ENCODE measurements around the gene ARFIP2. TPM values are rescaled to one million over a fixed set of nuclear protein-coding genes. Genes with fewer than 3 reads are reported as not detected.

The ARFIP2 gene
- total RNA-seq, 1 experiment from 2014 or later: 55.1 TPM

GRCh38 chr11:6438979-6439571 lies 42.1 kb downstream of the ARFIP2 start:
- DNase-seq: peak; percentile 68
- Histone ChIP-seq H4K5ac (ENCODE audit: insufficient read length, low read depth, low read length) (no peak overlapping the region), H3K27me3 (ENCODE audit: insufficient read depth, low read length) (no peaks in the 10 kb centered on the region), H2AK5ac (ENCODE audit: insufficient read length, low read length) (no peak overlapping the region), H3K9me3 (ENCODE audit: control insufficient read depth, low read depth, low read length) (no peaks in the 10 kb centered on the region), H2BK15ac (ENCODE audit: low read depth, low read length) (no peak overlapping the region), H3K79me1 (ENCODE audit: insufficient read depth, low read depth, low read length, poor library complexity, severe bottlenecking) (no peaks in the 10 kb centered on the region), H3T11ph (ENCODE audit: low read length) (no peak overlapping the region), H2BK120ac (ENCODE audit: low read depth, low read length, poor library complexity, severe bottlenecking) (no peak overlapping the region), H3K23me2 (ENCODE audit: insufficient read length, low read depth, low read length, poor library complexity, severe bottlenecking) (no peaks in the 10 kb centered on the region), H4K91ac (ENCODE audit: insufficient read length, low read depth, low read length) (no peak overlapping the region), H2AFZ (ENCODE audit: low read length) (no peak overlapping the region), H2BK5ac (ENCODE audit: insufficient read length, low read length) (no peak overlapping the region), H3K4me2 (ENCODE audit: insufficient read depth, insufficient read length, low read length) (no peak overlapping the region), H2BK20ac (ENCODE audit: low read depth, low read length, poor library complexity, severe bottlenecking) (no peak overlapping the region), H3K18ac (ENCODE audit: insufficient read length, low read depth, low read length) (no peak overlapping the region), H4K8ac (replicated peaks; ENCODE audit: insufficient read length, low read depth, low read length) (no peak overlapping the region), H2BK12ac (ENCODE audit: insufficient read length, low read depth, low read length) (no peak overlapping the region), H3K79me2 (ENCODE audit: insufficient read depth, low read length) (no peaks in the 10 kb centered on the region), H3K14ac (ENCODE audit: insufficient read depth, low read length) (no peak overlapping the region), H3K23ac (ENCODE audit: insufficient read length, low read depth, low read length) (no peak overlapping the region), H3K4ac (ENCODE audit: low read depth, low read length) (no peak overlapping the region), H4K20me1 (ENCODE audit: control insufficient read depth, insufficient read depth, insufficient read length) (no peaks in the 10 kb centered on the region), H3K9ac (ENCODE audit: extremely low read depth, insufficient read length, low read length) (no peak overlapping the region), H3K27ac (ENCODE audit: insufficient read length, low read depth, low read length) (no peak overlapping the region), H3K56ac (ENCODE audit: insufficient read length, low read depth, low read length) (no peak overlapping the region), H3K4me1 (ENCODE audit: insufficient read depth, low read length) (no peaks in the 10 kb centered on the region)
- H3K4me1 Mint-ChIP-seq: peaks cover 0 to 3% of the 10 kb centered on the region in 2 experiments; a peak in 1 of 4 replicates
- no peaks in the 10 kb centered on the region for H3K9me3 Mint-ChIP-seq
- no peak overlapping the region for H3K27ac Mint-ChIP-seq
- H3K27me3 Mint-ChIP-seq (ENCODE audit: low read depth): no peaks in the 10 kb centered on the region
- H3K36me3 Mint-ChIP-seq (ENCODE audit: insufficient read depth in 1 of 3, low read depth in 3 of 3): no peaks in the 10 kb centered on the region
- no peak overlapping the region for H3K4me3 Mint-ChIP-seq
- peak; percentile 80 for TF ChIP-seq CTCF (conservative IDR thresholded peaks at IDR 0.05)
- WGBS (ENCODE audit: extremely low coverage, insufficient read length, low lambda C conversion rate): no CpG with 5 or more reads among the region's 1 CpG

Measured in H9 (cell line).